Ramos (cell line): ENCODE results near the gene SLC25A26.
"Not testable (repeated sequence)": the region's sequence is repeated elsewhere in the genome, so short reads cannot be mapped to it uniquely, and the experiment has no call there.

Source experiments
- in situ Hi-C: fragments of 300-500 bp; cut with MboI; formaldehyde crosslinking; loops from one replicate; pipeline ENCODE4 v1.14.3; 2022; ENCODE audit warnings: low sequenced_read_pairs; ENCODE audit not compliant: unreplicated experiment

The SLC25A26 gene

GRCh38 chr3:66224220-66224619 lies 3.4 kb downstream of the SLC25A26 start:
- in situ Hi-C loops: no loop called here

- in situ Hi-C loops: not testable (repeated sequence)
These were observed 5.3 kb downstream of the SLC25A26 start for GRCh38 chr3:66226093-66226492.

GRCh38 chr3:66227051-66227450 lies 6.2 kb downstream of the SLC25A26 start:
- in situ Hi-C loops: no loop called here

GRCh38 chr3:66227915-66228314 lies 7.1 kb downstream of the SLC25A26 start:
- in situ Hi-C loops: no loop called here

GRCh38 chr3:66228707-66229106 lies 7.9 kb downstream of the SLC25A26 start:
- in situ Hi-C loops: no loop called here

GRCh38 chr3:66229931-66230330 lies 9.1 kb downstream of the SLC25A26 start:
- in situ Hi-C loops: no loop called here

GRCh38 chr3:66233033-66233432 lies 12.2 kb downstream of the SLC25A26 start:
- in situ Hi-C loops: no loop called here

GRCh38 chr3:66236281-66236680 lies 15.5 kb downstream of the SLC25A26 start:
- in situ Hi-C loops: no loop called here

GRCh38 chr3:66237552-66237951 lies 16.8 kb downstream of the SLC25A26 start:
- in situ Hi-C loops: no loop called here

- in situ Hi-C loops: no loop called here
These were observed 18.8 kb downstream of the SLC25A26 start for GRCh38 chr3:66239513-66240123.

- in situ Hi-C loops: no loop called here
These were observed 20.7 kb downstream of the SLC25A26 start for GRCh38 chr3:66241466-66241865.

- in situ Hi-C loops: no loop called here
These were observed 22.1 kb downstream of the SLC25A26 start for GRCh38 chr3:66242788-66243464.

- in situ Hi-C loops: no loop called here
These were observed 27.8 kb downstream of the SLC25A26 start for GRCh38 chr3:66248641-66249040.

- in situ Hi-C loops: no loop called here
These were observed 33.2 kb downstream of the SLC25A26 start for GRCh38 chr3:66253790-66254620.

- in situ Hi-C loops: no loop called here
These were observed 35.1 kb downstream of the SLC25A26 start for GRCh38 chr3:66255865-66256264.

- in situ Hi-C loops: no loop called here
These were observed 36.0 kb downstream of the SLC25A26 start for GRCh38 chr3:66256806-66257205.

- in situ Hi-C loops: no loop called here
These were observed 38.9 kb downstream of the SLC25A26 start for GRCh38 chr3:66259566-66260255.

- in situ Hi-C loops: no loop called here
These were observed 39.6 kb downstream of the SLC25A26 start for GRCh38 chr3:66260431-66260830.

- in situ Hi-C loops: no loop called here
These were observed 40.6 kb downstream of the SLC25A26 start for GRCh38 chr3:66261355-66261754.

- in situ Hi-C loops: no loop called here
These were observed 44.8 kb downstream of the SLC25A26 start for GRCh38 chr3:66265649-66266048.

GRCh38 chr3:66266551-66266950 lies 45.8 kb downstream of the SLC25A26 start:
- in situ Hi-C loops: no loop called here
